NCI-H69 (cell line): Measurements from ENCODE around the gene ZNF197.
"Not testable (repeated sequence)": the region's sequence is repeated elsewhere in the genome, so short reads cannot be mapped to it uniquely, and the experiment has no call there.

ENCODE experiments used
- DNase-seq: peaks from one replicate; lab custom pipeline; 2025; lab: John Stamatoyannopoulos, UW

ZNF197 gene

DNA sequence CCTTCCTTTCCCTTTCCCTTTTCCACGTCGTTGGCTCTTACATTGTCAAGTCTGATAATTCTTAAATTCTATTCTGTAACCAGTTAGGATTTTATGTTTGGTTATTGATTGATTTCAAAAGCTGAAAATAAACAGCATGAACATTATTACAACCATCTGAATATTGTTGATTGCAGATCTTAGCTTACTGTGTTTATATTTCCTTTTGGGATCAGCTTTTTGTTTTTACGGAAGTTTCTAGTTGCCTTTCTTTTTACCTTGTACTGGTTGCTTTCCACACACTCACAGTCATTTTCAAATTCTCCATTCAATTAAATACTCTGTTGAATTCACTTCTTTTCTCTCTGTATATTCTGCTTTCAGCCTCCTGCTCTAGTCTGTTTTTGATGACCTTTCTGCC lies 40.3 kb downstream of the ZNF197 start:
- DNase-seq, result no peak

DNA sequence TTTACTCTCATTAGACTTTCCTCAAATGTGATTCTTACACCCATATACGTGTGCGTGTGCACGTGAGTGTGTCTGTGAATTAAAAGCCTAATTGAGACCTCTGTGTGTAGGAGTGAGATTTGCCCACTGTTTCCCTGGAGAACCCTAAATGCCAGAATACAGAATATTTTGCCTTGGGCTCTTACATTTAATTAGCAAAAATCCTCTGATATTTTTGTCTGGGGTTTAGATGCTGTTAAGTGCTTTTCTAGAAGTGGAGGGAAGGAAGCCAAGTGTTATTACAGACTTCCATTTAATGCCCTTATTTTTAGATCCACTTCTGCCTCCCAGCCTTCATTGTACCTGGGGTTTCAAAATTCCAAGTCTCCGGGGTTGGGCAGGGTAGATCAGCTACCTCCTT lies 41.5 kb downstream of the ZNF197 start:
- DNase-seq, result no peak

DNA sequence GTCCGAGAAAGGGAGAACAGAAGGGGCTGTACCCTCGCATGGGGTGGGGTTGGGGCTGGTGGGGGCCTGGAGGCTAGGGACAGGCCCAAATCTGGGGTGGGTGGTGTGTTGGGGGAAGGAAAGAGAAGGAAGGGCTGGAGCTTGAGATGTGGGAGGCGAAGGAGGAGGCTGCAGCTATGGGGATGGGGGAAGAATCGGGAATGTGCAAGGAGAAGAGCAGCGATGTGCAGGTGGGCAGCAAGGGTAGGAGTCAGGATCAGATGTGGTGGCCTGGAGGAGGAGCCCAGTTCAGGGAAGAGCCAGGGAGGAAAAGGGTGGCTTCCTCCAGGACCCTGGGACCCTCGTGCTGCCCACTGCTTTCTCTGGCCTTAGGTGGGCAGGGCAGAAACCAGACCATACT lies 44.9 kb downstream of the ZNF197 start:
- DNase-seq, result no peak

DNA sequence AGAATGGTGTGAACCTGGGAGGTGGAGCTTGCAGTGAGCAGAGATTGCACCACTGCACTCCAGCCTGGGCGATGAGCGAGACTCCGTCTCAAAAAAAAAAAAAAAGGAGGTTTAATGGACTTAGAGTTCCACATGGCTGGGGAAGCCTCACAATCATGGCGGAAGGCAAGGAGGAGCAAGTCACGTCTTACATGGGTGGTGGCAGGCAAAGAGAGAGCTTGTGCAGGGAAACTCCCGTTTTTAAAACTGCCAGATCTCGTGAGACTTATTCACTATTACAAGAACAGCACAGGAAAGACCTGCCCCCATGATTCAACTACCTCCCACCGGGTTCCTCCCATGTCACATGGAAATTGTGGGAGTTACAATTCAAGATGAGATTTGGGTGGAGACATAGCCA lies 48.6 kb downstream of the ZNF197 start:
- not testable (repeated sequence) for DNase-seq

DNA sequence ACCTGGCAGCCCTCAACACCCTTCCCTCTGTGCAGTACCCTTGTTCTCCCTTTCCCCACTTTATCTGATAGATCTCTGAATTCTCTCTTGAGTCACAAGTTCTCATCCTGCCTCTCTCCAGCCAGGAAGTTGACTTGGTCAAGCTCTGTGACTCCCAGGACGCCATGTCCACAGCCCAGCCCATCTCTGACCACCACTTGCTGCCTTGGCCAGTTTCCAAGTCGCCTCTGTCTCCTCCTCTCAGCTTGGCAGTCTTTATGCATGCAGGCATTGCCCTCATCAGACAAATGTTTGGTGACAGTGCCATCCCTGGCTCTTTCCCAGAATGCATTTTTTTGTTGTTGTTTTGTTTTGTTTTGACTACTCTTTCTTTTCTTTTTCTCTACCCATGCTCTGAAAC lies 49.4 kb downstream of the ZNF197 start:
- peak; percentile 0 for DNase-seq

DNA sequence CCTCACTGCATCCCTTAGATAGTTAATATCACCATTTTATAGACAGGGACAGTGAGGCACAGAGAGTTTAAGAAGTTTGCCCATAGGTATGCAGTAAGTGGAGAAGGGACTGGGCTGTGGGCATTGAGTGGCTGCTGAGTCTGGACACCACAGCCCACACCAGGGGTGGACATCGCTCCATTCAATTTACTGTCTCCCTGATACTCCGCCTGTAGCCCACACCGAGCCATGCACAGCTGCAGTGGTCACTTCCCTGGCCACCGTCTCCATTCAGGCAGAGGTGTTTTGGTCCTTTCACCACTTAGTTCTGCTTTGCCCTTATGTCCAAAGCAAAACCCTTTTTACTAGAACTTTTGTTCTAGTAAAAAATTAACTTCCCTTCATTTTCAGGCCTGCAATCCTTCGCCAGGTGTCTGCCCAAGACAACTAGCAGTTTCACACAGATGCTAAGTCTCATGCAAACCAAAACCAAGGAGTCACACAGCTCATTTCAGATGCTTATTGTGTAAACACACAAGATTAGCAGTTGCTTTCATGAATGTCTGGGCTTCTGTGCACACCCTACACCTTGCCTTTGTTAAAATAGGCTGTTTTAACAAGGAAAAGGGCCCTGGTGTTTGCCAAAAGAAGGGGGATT lies 53.8 kb downstream of the ZNF197 start:
- no peak for DNase-seq

DNA sequence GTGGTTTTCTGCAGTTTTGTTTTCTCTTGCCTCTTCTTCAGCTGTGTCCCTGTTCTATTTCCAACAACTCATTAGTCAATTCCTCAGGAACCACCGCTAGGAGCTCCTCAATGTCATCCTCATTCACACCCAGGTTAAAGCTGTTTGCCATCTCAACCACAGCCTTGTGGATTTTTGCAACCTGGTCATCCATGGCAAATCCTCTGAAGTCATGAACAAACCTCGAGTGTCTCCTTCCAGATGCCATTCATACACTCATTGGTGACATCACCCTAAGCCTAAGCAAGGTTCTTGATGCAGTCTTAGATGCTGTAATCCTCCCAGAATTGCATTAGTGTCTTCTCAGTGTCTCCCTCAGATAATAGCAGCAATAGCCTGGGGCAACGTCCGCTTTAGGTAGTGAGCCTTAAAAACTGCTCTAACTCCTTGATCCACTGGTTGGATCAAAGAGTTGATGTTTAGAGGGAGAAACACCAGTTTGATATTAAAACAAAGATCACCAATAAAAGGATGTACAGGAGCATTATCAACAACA lies 56.2 kb downstream of the ZNF197 start:
- DNase-seq, result no peak

DNA sequence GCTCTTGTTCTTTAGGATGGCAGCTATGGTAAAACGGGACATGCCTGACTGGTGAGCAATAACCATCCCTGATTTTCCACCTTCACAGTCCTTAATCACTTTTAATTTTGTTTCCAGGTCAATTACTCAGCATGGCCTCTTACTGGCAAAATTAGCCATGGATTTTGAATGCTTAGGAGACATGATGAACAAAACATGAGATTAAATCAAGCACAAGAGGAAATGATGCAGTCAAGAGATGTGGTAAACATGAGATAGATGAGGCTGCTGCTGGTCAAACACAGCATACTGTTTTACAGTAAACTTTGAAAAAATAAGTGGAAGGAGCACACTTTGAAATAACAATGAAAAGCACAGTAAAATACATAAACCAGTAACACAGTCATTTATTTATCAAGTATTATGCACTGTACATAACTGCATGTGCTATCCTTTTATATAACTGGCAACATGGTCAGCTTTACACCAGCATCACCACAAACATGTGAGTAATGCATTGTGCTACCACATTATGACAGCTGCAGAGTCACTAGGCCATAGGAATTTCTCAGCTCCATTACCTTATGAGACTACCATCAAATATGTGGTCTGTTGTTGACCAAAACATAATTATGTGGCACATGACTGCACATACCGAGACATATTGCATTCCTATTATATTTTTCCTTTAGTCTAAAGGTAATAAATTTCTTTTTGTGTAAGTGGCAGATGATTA lies 57.5 kb downstream of the ZNF197 start:
- DNase-seq, result no peak

DNA sequence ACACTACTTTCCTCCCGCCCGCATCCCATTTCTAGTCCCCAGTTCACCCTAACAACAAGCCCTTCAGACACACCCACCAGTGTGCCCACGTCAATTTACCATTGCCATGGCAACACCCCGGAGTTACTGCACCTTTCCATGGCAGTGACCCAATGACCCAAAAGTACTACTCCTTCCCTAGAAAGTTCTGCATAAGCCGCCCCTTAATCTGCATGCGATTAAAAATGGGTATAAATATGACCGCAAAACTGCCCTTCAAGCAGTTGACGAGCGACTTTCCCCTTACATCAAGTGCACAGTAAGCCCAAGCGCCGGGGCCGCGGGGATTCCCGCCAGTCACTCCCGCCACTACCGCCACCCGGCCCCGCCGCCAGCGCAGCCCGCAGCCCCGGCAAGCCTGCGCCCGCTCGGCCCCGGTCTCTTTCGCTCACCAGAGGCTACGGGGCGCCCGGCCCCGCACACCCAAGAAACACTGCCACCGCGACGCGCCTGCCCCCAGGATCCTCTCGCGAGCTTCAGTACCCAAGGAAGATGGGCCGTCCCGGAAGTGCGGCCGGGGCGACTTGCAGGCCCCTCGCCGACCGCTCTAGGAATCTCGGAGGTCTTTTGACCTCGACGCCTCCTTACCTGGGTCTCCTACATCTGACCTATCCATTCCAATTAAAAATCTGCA lies 60.4 kb downstream of the ZNF197 start:
- peak; percentile 93 for DNase-seq

DNA sequence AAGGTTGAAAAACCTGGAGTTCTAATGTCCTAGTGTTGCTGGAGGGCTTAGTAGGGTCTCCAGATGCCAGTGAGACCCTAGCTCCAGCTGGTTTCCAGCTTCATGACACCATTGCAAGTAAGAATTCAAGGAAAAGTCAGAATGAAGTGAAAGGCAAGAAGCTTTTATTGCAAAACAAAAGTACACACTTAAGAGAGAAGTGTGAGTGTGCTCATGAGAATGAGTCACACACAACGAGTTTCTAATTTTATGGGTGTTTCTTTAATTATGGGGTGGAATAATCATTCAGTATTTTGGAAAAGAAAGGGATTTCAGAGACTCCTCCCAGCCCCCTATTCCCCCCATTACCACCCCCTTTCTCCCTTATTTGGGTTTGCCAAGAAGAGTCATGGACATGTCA lies 63.1 kb downstream of the ZNF197 start:
- no peak for DNase-seq
